ENCODE data around the gene CPAMD8.

Gene CPAMD8

GRCh38 chr19:16946951-16947940, 79.4 kb downstream of the CPAMD8 start:
- TF ChIP-seq, protein P1, sequence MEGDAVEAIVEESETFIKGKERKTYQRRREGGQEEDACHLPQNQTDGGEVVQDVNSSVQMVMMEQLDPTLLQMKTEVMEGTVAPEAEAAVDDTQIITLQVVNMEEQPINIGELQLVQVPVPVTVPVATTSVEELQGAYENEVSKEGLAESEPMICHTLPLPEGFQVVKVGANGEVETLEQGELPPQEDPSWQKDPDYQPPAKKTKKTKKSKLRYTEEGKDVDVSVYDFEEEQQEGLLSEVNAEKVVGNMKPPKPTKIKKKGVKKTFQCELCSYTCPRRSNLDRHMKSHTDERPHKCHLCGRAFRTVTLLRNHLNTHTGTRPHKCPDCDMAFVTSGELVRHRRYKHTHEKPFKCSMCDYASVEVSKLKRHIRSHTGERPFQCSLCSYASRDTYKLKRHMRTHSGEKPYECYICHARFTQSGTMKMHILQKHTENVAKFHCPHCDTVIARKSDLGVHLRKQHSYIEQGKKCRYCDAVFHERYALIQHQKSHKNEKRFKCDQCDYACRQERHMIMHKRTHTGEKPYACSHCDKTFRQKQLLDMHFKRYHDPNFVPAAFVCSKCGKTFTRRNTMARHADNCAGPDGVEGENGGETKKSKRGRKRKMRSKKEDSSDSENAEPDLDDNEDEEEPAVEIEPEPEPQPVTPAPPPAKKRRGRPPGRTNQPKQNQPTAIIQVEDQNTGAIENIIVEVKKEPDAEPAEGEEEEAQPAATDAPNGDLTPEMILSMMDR (IDR thresholded peaks at IDR 0.05), result no peak
- Histone ChIP-seq H3K9ac (no peak overlapping the region), H3K27me3 (ENCODE audit: control insufficient read depth, insufficient read depth, low read length) (no peaks in the 10 kb centered on the region), H3K9me3 (ENCODE audit: control insufficient read depth, low read length) (no peaks in the 10 kb centered on the region), H3K79me2 (no peaks in the 10 kb centered on the region), H3K36me3 (ENCODE audit: control insufficient read depth, insufficient read depth, low read length) (no peaks in the 10 kb centered on the region), H3K4me3 (ENCODE audit: low read depth, low read length) (no peak overlapping the region), H3K4me2 (ENCODE audit: low read length) (no peak overlapping the region), H3K4me1 (no peaks in the 10 kb centered on the region), H2AFZ (no peak overlapping the region), H3K27ac (no peak overlapping the region)

DNA sequence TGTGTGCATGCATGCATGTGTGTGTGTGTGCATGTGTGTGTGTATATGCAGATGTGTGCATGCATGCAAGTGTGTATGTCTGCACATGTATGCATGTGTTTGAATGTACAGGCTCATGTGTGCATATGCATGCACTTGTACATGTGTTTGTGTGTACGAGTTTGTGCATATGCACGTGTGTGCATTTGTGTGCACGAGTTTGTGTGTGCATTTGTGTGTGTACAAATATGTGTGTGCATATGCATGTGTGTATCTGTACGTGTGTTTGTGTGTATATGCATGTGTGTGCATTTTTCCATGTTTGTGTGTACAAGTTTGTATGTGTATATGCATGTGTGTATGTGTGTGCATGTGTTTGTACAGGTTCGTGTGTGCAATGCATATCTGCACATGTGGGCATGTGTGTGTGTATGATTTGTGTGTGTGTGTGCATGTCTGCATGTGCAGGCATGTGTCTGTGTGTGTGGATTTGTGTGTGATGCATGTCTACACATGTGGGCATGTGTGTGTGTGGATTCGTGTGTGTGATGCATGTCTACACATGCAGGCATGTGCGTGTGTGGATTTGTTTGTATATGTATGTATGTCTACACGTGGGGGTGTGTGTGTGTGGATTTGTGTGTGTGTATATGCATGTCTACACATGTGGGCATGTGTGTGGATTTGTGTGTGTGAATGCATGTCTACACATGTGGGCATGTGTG, 80.7 kb downstream of the CPAMD8 start:
- H3K9ac ChIP-seq, result no peak overlapping the region
- no peaks in the 10 kb centered on the region for H3K27me3 ChIP-seq (ENCODE audit: control insufficient read depth, insufficient read depth, low read length)
- no peak overlapping the region for H3K27ac ChIP-seq
- no peak overlapping the region for H3K4me3 ChIP-seq (ENCODE audit: low read depth, low read length)
- H2AFZ ChIP-seq, result no peak overlapping the region
- H3K36me3 ChIP-seq (ENCODE audit: control insufficient read depth, insufficient read depth, low read length), result no peaks in the 10 kb centered on the region
- H3K9me3 ChIP-seq (ENCODE audit: control insufficient read depth, low read length), result no peaks in the 10 kb centered on the region
- no peak overlapping the region for H3K4me2 ChIP-seq (ENCODE audit: low read length)
- no peaks in the 10 kb centered on the region for H3K79me2 ChIP-seq
- H3K4me1 ChIP-seq, result no peaks in the 10 kb centered on the region
- TF ChIP-seq, protein P1 (IDR thresholded peaks at IDR 0.05), result no peak

DNA sequence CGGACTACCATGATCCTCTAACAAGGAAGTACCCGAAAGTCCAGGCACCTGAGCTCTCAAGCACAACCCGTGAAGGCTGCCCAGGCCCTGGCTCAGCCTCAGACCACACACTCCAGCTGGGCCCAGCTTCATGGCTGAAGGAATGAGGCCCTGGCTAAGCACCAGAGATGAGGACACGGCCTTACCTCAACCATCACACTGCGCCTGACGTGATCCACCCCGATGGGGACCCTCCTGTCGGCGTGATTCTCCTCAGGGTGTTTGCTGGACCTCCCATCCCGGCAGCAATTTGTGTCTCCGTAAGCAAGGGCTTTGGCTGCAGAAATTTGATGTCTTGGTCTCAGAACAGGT, 81.3 kb downstream of the CPAMD8 start:
- Histone ChIP-seq H3K79me2 (no peaks in the 10 kb centered on the region), H3K27me3 (ENCODE audit: control insufficient read depth, insufficient read depth, low read length) (no peaks in the 10 kb centered on the region), H3K4me1 (no peaks in the 10 kb centered on the region), H3K9ac (no peak overlapping the region), H3K4me2 (ENCODE audit: low read length) (no peak overlapping the region), H2AFZ (no peak overlapping the region), H3K36me3 (ENCODE audit: control insufficient read depth, insufficient read depth, low read length) (no peaks in the 10 kb centered on the region), H3K4me3 (ENCODE audit: low read depth, low read length) (no peak overlapping the region), H3K27ac (no peak overlapping the region), H3K9me3 (ENCODE audit: control insufficient read depth, low read length) (no peaks in the 10 kb centered on the region)
- TF ChIP-seq, protein P1 (IDR thresholded peaks at IDR 0.05), result no peak

GRCh38 chr19:16944626-16945363, 81.8 kb downstream of the CPAMD8 start:
- Histone ChIP-seq H3K36me3 (ENCODE audit: control insufficient read depth, insufficient read depth, low read length) (no peaks in the 10 kb centered on the region), H3K27me3 (ENCODE audit: control insufficient read depth, insufficient read depth, low read length) (no peaks in the 10 kb centered on the region), H3K79me2 (no peaks in the 10 kb centered on the region), H3K9me3 (ENCODE audit: control insufficient read depth, low read length) (no peaks in the 10 kb centered on the region), H3K9ac (no peak overlapping the region), H3K27ac (no peak overlapping the region), H3K4me3 (ENCODE audit: low read depth, low read length) (no peak overlapping the region), H3K4me1 (no peaks in the 10 kb centered on the region), H2AFZ (no peak overlapping the region), H3K4me2 (ENCODE audit: low read length) (no peak overlapping the region)
- TF ChIP-seq, protein P1 (IDR thresholded peaks at IDR 0.05), result no peak

All from parathyroid adenoma (tissue), 2 donors.